Motor neuron (in vitro differentiated cells): ENCODE results near the gene USP43. TPM values are rescaled to one million over a fixed set of nuclear protein-coding genes. Genes with fewer than 3 reads are reported as not detected.
"Not testable (repeated sequence)": the region's sequence is repeated elsewhere in the genome, so short reads cannot be mapped to it uniquely, and the experiment has no call there.

Experiments used
- ATAC-seq, 8 experiments: fragments of 200-7000 bp; cut with Tn5 transposase; replicated peaks in 6 of 8; 2 replicates each; pipeline ENCODE4 v1.8.0; 2021; ENCODE audit warnings: mild to moderate bottlenecking in 8 of 8, moderate library complexity in 8 of 8
- H3K27ac ChIP-seq, 2 donors: fragments of 250-450 bp; sonication (Bioruptor Pico); 2 replicates each; pipeline ENCODE4 v1.9.0; 2021; ENCODE audit warnings: antibody characterized with exemption in 2 of 2, mild to moderate bottlenecking in 2 of 2, moderate library complexity in 1 of 2
- H3K4me1 ChIP-seq, 2 donors: fragments of 250-450 bp; sonication (Bioruptor Pico); replicated peaks in 1 of 2; 2 replicates each; pipeline ENCODE4 v1.6.1; 2021; ENCODE audit warnings: antibody characterized with exemption in 2 of 2, mild to moderate bottlenecking in 2 of 2, moderate library complexity in 1 of 2
- H3K4me3 ChIP-seq, 5 donors: fragments of 250-450 bp; sonication (Bioruptor Pico); 2 replicates each; pipeline ENCODE4 v1.9.0; 2021; ENCODE audit warnings: antibody characterized with exemption in 5 of 5, mild to moderate bottlenecking in 5 of 5, moderate library complexity in 4 of 5
- WGBS, 10 experiments: fragments of 450-650 bp; shearing (Covaris generic); methylation state at CpG; one replicate each; pipeline ENCODE4 v1.0.0; 2022; 5-methylcytosine and 5-hydroxymethylcytosine counted together
- in situ Hi-C, 9 experiments: fragments of 400-800 bp; cut with MboI; loops; one replicate each; pipeline ENCODE4 v1.15.0; 2021; ENCODE audit warnings: low sequenced_read_pairs in 9 of 9, low pct_unique_long_range_greater_than_20kb in 2 of 9; ENCODE audit not compliant: unreplicated experiment in 9 of 9
- total RNA-seq, 8 experiments: library from RNA; unstranded; fragments of 300-600 nt; gene quantifications; 2 replicates each; pipeline versions ENCODE4 v1.2.3 to v1.2.4, GENCODE V29; 2022

Gene USP43
- total RNA-seq, 8 experiments from 2014 or later: 0.49 to 3.6 (median 0.90) TPM; not detected in 1

DNA sequence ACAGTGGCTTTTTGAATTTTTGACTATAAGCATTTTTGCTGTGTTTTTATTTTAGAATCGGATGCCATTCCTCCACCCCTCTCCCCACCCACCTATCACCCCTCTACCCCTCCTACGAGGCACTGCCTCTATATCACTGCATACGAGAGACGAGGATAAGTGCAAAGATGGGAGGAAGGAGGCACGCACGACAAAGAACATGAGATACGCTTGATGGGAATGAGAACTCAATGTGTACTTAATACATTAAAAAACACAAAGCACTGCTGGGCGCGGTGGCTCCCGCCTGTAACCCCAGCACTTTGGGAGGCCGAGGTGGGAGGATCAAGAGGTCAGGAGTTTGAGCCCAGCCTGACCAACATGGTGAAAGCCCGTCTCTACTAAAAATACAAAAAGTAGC lies 8.8 kb upstream of the USP43 start:
- ATAC-seq: no peak
- 70 to 100% (median 86%) methylated on average over 1 to 4 of the region's 12 CpGs; no CpG with 5 or more reads in 5 of the 10 experiments for WGBS, 10 experiments
- in situ Hi-C loops: no loop called here
- Histone ChIP-seq H3K27ac (no peak overlapping the region), H3K4me1 (no peaks in the 10 kb centered on the region), H3K4me3 (no peak overlapping the region)

DNA sequence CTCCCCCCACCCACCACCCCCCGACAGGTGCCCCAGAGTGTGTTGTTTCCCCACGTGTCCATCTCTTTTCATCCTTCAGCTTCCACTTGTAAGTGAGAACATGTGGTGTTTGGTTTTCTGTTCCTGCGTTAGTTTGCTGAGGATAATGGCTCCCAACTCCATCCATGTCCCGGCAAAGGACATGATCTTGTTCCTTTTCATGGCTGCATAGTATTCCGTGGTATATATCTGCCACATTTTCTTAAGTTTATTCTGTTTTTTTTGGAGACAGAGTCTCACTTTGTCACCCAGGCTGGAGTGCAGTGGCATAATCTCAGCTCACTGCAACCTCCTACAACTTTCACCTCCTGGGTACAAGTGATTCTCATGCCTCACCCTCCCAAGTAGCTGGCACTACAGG lies 4.9 kb upstream of the USP43 start:
- H3K27ac ChIP-seq, H3K4me3 ChIP-seq, H3K4me1 ChIP-seq, in situ Hi-C loops, ATAC-seq: not testable (repeated sequence)
- WGBS, 10 experiments: 20 to 100% (median 100%) methylated on average over 1 to 5 of the region's 5 CpGs; no CpG with 5 or more reads in 4 of the 10 experiments

DNA sequence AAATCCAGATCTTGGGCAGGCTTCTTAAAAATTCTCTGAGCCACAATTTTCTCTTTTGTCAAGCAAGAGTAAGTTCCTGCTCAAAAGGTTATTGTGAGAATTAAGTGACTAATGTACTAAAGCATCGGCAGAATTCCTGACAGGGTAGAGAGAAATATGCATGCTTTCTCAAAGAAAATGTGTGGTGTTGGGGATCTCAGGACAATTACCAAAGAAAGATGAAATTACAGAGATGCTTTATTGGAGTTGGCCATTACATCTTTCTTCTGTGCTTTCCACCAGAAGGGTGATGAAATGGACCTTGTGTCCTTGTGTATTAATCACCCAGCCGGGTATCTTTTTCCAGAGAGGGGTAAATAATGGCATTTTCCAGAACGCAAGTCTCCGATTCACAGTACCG lies 1.7 kb upstream of the USP43 start:
- 57 to 100% (median 77%) methylated on average over 1 to 5 of the region's 5 CpGs for WGBS, 10 experiments
- Histone ChIP-seq H3K4me3 (no peak overlapping the region), H3K4me1 (peaks cover 10 to 18% of the 10 kb centered on the region in 2 donors), H3K27ac (no peak overlapping the region)
- no peak for ATAC-seq
- in situ Hi-C loops: no loop called here

DNA sequence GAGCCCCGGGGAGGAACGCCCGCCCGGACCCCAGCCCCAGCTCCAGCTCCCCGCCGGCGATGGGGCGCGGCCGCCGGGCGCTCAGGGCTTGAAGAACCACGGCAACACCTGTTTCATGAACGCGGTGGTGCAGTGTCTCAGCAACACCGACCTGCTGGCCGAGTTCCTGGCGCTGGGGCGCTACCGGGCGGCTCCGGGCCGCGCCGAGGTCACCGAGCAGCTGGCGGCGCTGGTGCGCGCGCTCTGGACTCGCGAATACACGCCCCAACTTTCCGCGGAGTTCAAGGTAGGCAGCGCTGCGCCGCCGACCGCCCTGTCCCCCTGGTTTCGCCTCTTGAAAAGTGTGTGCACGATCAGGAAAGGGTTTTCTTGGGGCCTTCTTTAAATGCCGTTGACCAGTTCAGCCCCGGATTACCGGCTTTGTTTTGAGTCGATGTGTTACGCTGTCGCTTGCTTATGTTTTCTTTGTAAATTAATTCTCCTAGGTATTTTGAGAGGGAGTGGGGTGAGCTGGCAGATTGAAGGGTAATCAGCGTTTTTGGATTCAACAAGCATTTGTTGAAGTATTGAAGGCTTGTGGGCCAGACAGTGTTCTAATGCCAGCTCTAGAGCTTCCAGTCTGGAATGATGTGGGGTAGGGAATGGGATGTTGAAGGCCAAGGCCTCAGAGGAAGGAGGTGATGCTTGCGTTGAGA lies 681 bp downstream of the USP43 start:
- peak; percentile 60 to 73 (median 70) for ATAC-seq

DNA sequence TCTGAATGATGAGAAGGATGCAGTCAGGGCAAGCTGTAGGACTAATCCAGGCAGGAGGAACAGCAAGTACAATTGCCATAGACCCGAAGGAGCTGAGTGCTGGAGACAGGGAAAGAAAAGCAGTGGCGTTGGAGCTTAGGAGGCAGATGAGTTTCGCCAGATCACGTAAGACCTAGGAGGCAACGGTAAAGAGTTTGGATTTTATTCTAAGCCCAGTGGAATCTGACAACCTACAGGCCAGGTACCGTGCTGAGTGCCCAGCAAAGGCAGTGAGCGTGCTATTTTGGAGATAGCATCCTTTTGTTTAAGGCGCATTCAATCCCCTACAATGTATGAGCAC lies 1.2 kb downstream of the USP43 start:
- WGBS, 10 experiments: 37 to 88% (median 49%) methylated on average over 2 to 8 of the region's 8 CpGs; no CpG with 5 or more reads in 2 of the 10 experiments
- Histone ChIP-seq H3K4me1 (peaks cover 10 to 18% of the 10 kb centered on the region in 2 donors), H3K4me3 (peak overlapping the region; percentile 56 to 68 (median 66)), H3K27ac (no peak overlapping the region)
- in situ Hi-C loops: no loop called here
- no peak for ATAC-seq

More for the DNA sequence above, 681 bp downstream of the USP43 start:
- Histone ChIP-seq H3K4me1 (peaks cover 10 to 18% of the 10 kb centered on the region in 2 donors), H3K27ac (peak overlapping the region in 1 of 2 donors; percentile 28), H3K4me3 (peak overlapping the region; percentile 56 to 68 (median 66))
- in situ Hi-C loops: no loop called here
- WGBS, 10 experiments: 0 to 32% (median 6%) methylated on average over 1 to 15 of the region's 51 CpGs; no CpG with 5 or more reads in 2 of the 10 experiments

DNA sequence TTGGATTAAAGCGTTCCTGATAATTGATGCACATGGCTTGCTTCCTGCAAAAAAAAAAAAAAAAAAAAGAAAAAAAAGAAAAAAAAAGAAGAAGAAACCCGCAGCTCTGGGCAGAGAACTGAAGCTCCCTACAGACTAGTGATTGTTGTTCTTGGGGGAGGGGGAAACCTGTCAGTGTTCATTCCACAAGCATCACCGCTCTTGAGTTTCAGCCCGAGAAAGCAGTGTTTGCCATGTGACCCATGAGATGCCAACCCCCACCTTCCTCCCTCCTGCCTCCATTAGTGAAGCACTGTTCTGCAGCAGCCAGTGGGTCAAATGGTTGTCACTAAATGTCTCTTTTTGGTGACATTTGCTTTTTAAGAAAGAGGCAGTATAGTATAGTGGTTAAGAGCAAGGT lies 1.7 kb downstream of the USP43 start:
- Histone ChIP-seq H3K4me1 (peaks cover 10 to 18% of the 10 kb centered on the region in 2 donors), H3K4me3 (peak overlapping the region in 2 of 5 donors; percentile 65 to 66), H3K27ac (no peak overlapping the region)
- in situ Hi-C loops: no loop called here
- 19 to 75% (median 34%) methylated on average over 1 to 4 of the region's 4 CpGs; no CpG with 5 or more reads in 2 of the 10 experiments for WGBS, 10 experiments
- no peak for ATAC-seq

DNA sequence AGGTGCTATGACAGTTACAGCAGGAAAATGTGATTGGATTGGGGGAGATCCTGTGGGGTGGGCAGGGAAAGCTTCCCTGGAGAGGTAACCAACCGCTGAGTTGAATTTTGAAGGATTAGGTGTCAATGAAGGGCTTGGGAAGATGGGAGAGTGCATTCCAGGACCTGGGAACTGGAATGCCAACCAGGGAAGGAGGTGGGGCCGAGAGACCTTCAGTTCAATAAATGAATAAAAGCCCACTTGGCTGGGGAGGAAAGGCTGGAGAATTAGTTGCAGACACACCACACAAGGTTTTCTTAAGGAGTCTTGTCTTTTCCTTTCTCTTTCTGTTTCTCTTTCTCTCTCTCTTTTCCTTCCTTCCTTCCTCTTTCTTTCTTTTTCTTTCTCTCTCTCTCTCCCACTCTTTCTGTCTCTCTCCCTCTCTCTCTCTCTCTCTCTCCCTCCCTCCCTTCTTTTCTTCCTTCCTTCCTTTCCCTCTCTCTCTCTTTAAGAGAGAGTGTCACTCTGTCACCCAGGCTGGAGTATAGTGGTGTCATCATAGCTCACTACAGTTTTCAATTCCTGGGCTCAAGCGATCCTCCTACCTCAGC lies 3.3 kb downstream of the USP43 start:
- WGBS, 10 experiments: 40 to 100% (median 76%) methylated on average over 1 to 3 of the region's 3 CpGs; no CpG with 5 or more reads in 1 of the 10 experiments
- no peak overlapping the region for H3K27ac ChIP-seq
- no peak overlapping the region for H3K4me3 ChIP-seq
- H3K4me1 ChIP-seq: peaks cover 10 to 18% of the 10 kb centered on the region in 2 donors
- ATAC-seq: no peak
- in situ Hi-C loops: no loop called here

DNA sequence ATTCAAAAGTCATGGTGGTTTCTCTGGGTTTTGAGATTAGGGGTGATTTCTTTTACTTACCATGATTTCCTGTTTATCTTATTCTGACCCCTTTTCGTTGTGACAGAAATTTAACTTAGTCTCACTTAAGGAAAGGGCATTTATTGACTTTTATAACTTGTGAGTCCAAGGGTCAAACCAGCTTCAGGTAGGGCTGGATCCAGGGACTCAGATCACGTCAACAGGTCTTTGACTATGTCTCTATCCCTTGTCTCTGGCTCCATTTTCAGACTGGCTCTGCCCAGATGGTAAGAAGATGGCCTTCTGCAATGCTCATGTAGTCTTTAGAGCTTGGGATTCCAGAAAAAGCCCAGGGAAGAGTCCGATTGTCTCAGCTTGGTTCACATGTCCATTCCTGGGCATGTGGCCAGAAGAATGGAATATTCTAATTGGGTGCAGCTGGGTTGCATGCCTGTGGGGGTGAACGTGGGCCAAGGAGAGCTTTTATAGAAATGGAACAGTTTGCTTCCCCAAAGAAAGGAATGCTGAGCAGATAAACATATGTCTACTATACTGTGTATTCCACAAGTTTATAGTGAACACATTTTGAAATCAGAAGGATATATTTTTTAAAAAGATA lies 13.4 kb downstream of the USP43 start:
- ATAC-seq: peak in 3 of 8 experiments; percentile 99 to 100 (median 100)
- 13 to 83% (median 39%) methylated on average over 1 to 3 of the region's 4 CpGs; no CpG with 5 or more reads in 1 of the 10 experiments for WGBS, 10 experiments
- Histone ChIP-seq H3K27ac (no peak overlapping the region), H3K4me3 (no peak overlapping the region), H3K4me1 (no peaks in the 10 kb centered on the region)
- in situ Hi-C loops: no loop called here

DNA sequence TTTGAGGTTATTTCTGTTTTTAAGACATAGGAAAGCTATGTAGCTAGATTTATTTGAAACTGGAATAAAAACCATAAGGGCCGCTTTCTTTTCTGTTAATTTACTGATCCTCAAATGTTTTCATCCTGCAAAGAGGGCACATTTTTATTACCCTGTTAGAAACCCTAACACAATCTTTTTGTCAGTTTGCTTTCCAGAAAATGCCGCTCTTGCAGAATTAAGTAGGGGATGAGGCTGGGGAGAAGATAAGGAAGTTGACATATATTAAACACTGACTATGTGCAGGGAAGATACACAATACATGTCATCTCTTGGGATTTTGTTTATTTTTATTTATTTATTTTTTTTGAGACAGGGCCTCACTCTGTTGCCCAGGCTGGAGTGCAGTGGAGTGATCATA lies 15.7 kb downstream of the USP43 start:
- Histone ChIP-seq H3K4me3 (no peak overlapping the region), H3K27ac (no peak overlapping the region), H3K4me1 (no peaks in the 10 kb centered on the region)
- ATAC-seq: no peak
- in situ Hi-C loops: no loop called here
- WGBS, 10 experiments: 50 to 100% (median 91%) methylated on average over 1 to 2 of the region's 2 CpGs

DNA sequence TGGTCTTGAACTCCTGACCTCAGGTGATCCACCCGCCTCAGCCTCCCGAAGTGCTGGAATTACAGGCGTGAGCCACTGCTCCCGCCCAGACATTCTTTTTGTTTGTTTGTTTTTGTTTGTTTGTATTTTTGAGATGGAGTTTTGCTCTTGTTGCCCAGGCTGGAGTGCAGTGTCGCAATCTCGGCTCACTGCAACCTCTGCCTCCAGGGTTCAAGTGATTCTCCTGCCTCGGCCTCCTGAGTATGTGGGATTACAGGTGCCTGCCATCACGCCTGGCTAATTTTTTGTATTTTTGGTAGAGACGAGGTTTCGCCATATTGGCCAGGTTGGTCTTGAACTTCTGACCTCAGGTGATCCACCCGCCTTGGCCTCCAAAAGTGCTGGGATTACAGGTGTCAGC lies 18.2 kb downstream of the USP43 start:
- WGBS, 10 experiments: 51 to 100% (median 92%) methylated on average over 1 to 8 of the region's 11 CpGs; no CpG with 5 or more reads in 3 of the 10 experiments
- ATAC-seq, H3K27ac ChIP-seq, in situ Hi-C loops, H3K4me3 ChIP-seq, H3K4me1 ChIP-seq: not testable (repeated sequence)

DNA sequence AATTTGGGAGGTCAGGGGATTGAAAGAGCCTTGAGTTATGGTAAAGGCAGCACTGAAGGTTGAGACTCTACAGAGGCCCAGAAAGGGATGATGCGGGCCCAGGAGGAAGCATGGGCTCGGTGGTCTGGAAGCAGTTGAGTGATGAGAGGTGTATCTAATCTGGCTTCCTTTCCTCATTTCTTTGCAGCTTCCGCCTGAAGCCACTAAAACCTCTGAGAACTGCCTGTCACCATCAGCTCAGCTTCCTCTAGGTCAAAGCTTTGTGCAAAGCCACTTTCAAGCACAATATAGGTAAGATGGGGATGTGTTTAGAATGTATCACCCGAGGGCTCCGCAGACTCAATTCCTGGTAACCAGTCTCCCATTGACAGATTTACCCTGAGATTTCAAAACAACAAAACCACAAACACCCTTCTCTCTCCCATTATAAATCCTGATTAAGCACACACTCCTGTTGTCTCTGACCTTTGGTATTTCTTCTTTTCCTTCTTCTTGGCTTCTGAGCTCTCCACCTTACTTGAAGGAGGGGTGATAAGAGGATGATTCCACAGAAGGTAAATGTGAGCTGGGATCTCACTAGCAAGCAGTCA lies 21.2 kb downstream of the USP43 start:
- Histone ChIP-seq H3K4me3 (no peak overlapping the region), H3K4me1 (no peaks in the 10 kb centered on the region), H3K27ac (no peak overlapping the region)
- 25 to 100% (median 80%) methylated on average over 1 to 4 of the region's 5 CpGs; no CpG with 5 or more reads in 3 of the 10 experiments for WGBS, 10 experiments
- ATAC-seq: no peak
- in situ Hi-C loops: no loop called here

DNA sequence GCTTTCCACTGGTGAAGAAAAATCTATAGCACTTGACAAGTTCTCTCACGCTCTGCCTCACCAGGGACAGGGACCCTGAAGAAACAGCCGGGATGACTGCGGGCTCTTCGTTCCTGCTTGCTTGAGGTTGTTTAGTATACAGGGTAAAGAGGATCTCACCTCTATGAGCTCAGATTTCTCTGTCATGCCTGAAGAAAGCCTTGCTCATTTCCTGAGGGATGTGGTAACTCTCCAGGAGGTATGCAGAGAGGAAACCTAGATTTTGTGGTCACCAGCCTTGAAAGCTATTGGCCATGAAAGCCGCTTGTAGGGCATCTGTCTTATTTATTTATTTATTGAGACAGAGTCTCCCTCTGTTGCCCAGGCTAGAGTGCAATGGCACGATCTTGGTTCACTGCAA lies 23.2 kb downstream of the USP43 start:
- in situ Hi-C loops: no loop called here

DNA sequence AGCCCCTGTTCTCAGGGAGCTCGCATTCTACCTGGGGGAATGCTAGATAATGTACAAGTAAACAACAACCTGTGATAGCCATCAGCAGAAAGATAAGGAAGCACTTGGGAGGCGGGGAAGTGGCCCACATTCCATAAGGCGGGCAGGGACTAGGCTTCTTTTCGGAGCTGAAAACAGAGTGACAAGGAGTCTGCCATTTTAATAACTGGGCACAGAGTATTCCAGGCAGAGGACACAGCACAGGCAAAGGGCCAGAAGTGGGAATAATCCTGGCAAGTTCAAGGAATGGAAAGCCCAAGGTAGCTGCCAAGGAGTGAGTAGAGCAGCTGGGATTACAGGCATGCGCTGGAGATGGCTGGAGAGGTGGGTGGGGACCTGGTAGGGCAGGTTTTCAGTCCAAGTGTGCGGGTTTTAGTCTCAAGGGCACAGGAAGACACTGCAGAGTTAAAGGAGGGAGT lies 24.3 kb downstream of the USP43 start:
- in situ Hi-C loops: no loop called here
- no peak for ATAC-seq
- Histone ChIP-seq H3K4me3 (no peak overlapping the region), H3K4me1 (no peaks in the 10 kb centered on the region), H3K27ac (no peak overlapping the region)
- 20 to 100% (median 80%) methylated on average over 1 to 4 of the region's 6 CpGs; no CpG with 5 or more reads in 1 of the 10 experiments for WGBS, 10 experiments

More for the DNA sequence above, 23.2 kb downstream of the USP43 start:
- WGBS, 10 experiments: 60 to 100% (median 79%) methylated on average over 1 to 5 of the region's 6 CpGs; no CpG with 5 or more reads in 2 of the 10 experiments
- Histone ChIP-seq H3K4me3 (no peak overlapping the region), H3K4me1 (no peaks in the 10 kb centered on the region), H3K27ac (no peak overlapping the region)
- no peak for ATAC-seq
